HCT116 (cell line): ENCODE measurements around the gene MAU2. TPM values are rescaled to one million over a fixed set of nuclear protein-coding genes. Genes with fewer than 3 reads are reported as not detected.

Experiments
- ATAC-seq: fragments of 200-7000 bp; cut with Tn5 transposase; 2 replicates; pipeline ENCODE4 v1.9.1; 2020; ENCODE audit warnings: mild to moderate bottlenecking, moderate library complexity
- BruUV-seq: library from RNA; stranded (reverse); fragments of 400-500 nt; replicated peaks from 2 replicates; lab custom pipeline; 2021; lab: Mats Ljungman, UMichigan
- CTCF ChIA-PET: fragments of 300-600 bp; sonication (Branson Sonifier 250); formaldehyde crosslinking; loops from one replicate; lab custom pipeline; 2021; ENCODE audit warnings: antibody characterized with exemption; lab: Charles Lee
- POLR2A ChIA-PET: fragments of 300-600, 350-600 bp; sonication (Branson Sonifier 250); formaldehyde crosslinking; loops from one replicate; lab custom pipeline; 2021; ENCODE audit warnings: antibody characterized with exemption; lab: Charles Lee
- RAD21 ChIA-PET, 2 experiments: fragments of 300-600 bp; sonication (Branson Sonifier 250); formaldehyde crosslinking; loops; one replicate each; lab custom pipeline; 2023; ENCODE audit warnings: low total read pairs in 2 of 2; ENCODE audit not compliant: uncharacterized antibody in 2 of 2, unreplicated experiment in 2 of 2, low non-redundant PET in 1 of 2; lab: Charles Lee
- DNase-seq: peaks from one replicate; pipeline ENCODE4 v3.0.0-alpha.2; 2010; ENCODE audit warnings: low read depth, low spot score
- H2AFZ ChIP-seq: fragments of 200-600 bp; shearing (Covaris generic), sonication (generic); 2 replicates; pipeline ENCODE4 v1.6.1; 2017; ENCODE audit warnings: low read depth, mixed run types, mixed read lengths, antibody characterized with exemption, low read length; ENCODE audit not compliant: poor library complexity, severe bottlenecking
- H3K27ac ChIP-seq: 2 replicates; pipeline ENCODE4 v1.5.1; 2012; ENCODE audit warnings: low read depth, low read length
- H3K27me3 ChIP-seq: fragments of 200-600 bp; sonication (generic); 2 replicates; pipeline ENCODE4 v1.6.1; 2016; ENCODE audit warnings: mixed run types, low read length, mixed read lengths; ENCODE audit not compliant: insufficient read depth
- H3K36me3 ChIP-seq, 2 experiments: fragments of 200-500 bp in 1 of 2; fragments of 200-600 bp in 1 of 2; sonication (Bioruptor generic) in 1 of 2; sonication (generic) in 1 of 2; 2 replicates each; pipeline versions ENCODE4 v1.5.1 to v1.6.1; 2014 to 2016; ENCODE audit warnings: low read length in 2 of 2, inconsistent platforms in 1 of 2, mixed read lengths in 1 of 2, mixed run types in 1 of 2; ENCODE audit not compliant: insufficient read depth in 2 of 2, control insufficient read depth in 1 of 2
- H3K4me1 ChIP-seq, 2 experiments: fragments of 200-600 bp in 1 of 2; sonication (generic) in 1 of 2; 2 replicates each; pipeline versions ENCODE4 v1.5.1 to v1.6.1; 2012 to 2017; ENCODE audit warnings: low read length in 2 of 2, inconsistent platforms in 1 of 2, mild to moderate bottlenecking in 1 of 2, mixed read lengths in 1 of 2, mixed run types in 1 of 2, moderate library complexity in 1 of 2; ENCODE audit not compliant: insufficient read depth in 2 of 2, control insufficient read depth in 1 of 2
- H3K4me2 ChIP-seq: fragments of 200-600 bp; sonication (generic); 2 replicates; pipeline ENCODE4 v1.6.1; 2017; ENCODE audit warnings: mixed run types, low read length, mixed read lengths
- H3K4me3 ChIP-seq, 2 experiments: fragments of 200-600 bp in 1 of 2; sonication (generic) in 1 of 2; replicated peaks in 1 of 2; 2 replicates each; pipeline ENCODE4 v1.5.1; 2011 to 2016; ENCODE audit warnings: low read length in 2 of 2, control low read depth in 1 of 2, low read depth in 1 of 2, mild to moderate bottlenecking in 1 of 2, mixed read lengths in 1 of 2, mixed run types in 1 of 2
- H3K79me2 ChIP-seq: fragments of 200-600 bp; sonication (generic); 2 replicates; pipeline ENCODE4 v1.6.1; 2017; ENCODE audit warnings: mild to moderate bottlenecking, mixed run types, low read length, moderate library complexity, mixed read lengths; ENCODE audit not compliant: insufficient read depth
- H3K9ac ChIP-seq: fragments of 200-600 bp; sonication (generic); 2 replicates; pipeline ENCODE4 v1.6.1; 2016; ENCODE audit warnings: low read length, mixed read lengths
- H3K9me2 ChIP-seq: fragments of 200-600 bp; sonication (generic), shearing (Covaris generic); 2 replicates; pipeline ENCODE4 v1.6.1; 2017; ENCODE audit warnings: mixed run types, mild to moderate bottlenecking, moderate library complexity; ENCODE audit not compliant: insufficient read depth
- H3K9me3 ChIP-seq, 2 experiments: fragments of 200-500 bp in 1 of 2; fragments of 200-600 bp in 1 of 2; sonication (Bioruptor generic) in 1 of 2; sonication (generic) in 1 of 2; 2 replicates each; pipeline ENCODE4 v1.6.1; 2014 to 2017; ENCODE audit warnings: low read length in 2 of 2, mixed read lengths in 2 of 2, inconsistent platforms in 1 of 2, low read depth in 1 of 2, mild to moderate bottlenecking in 1 of 2, mixed run types in 1 of 2, moderate library complexity in 1 of 2; ENCODE audit not compliant: control insufficient read depth in 1 of 2, insufficient read depth in 1 of 2
- H4K20me1 ChIP-seq: fragments of 200-600 bp; sonication (generic), shearing (Covaris generic); 2 replicates; pipeline ENCODE4 v1.6.1; 2017; ENCODE audit warnings: mixed run types, mild to moderate bottlenecking, moderate library complexity; ENCODE audit not compliant: insufficient read depth
- ATF3 ChIP-seq: IDR thresholded peaks from 2 replicates; pipeline ENCODE4 v1.6.1; 2012
- CBX3 ChIP-seq: IDR thresholded peaks from 2 replicates; pipeline ENCODE4 v1.6.1; 2012; ENCODE audit warnings: low read depth
- CEBPB ChIP-seq: IDR thresholded peaks from 2 replicates; pipeline ENCODE4 v1.6.1; 2012; ENCODE audit warnings: low read depth
- CTCF ChIP-seq, 3 experiments: fragments of 200-600 bp in 1 of 3; sonication (generic) in 1 of 3; IDR thresholded peaks in 2 of 3; conservative IDR thresholded peaks in 1 of 3; 2 replicates each; pipeline ENCODE4 v1.5.1; 2012 to 2017; ENCODE audit warnings: low read depth in 2 of 3, low read length in 2 of 3, antibody characterized with exemption in 1 of 3, borderline replicate concordance in 1 of 3, control low read depth in 1 of 3, mild to moderate bottlenecking in 1 of 3, mixed read lengths in 1 of 3, mixed run types in 1 of 3, moderate library complexity in 1 of 3; ENCODE audit not compliant: insufficient read depth in 1 of 3
- EGR1 ChIP-seq: IDR thresholded peaks from 2 replicates; pipeline ENCODE4 v1.6.1; 2012; ENCODE audit warnings: low read depth
- EZH2phosphoT487 ChIP-seq: fragments of 200-600 bp; IDR thresholded peaks from 2 replicates; pipeline ENCODE4 v1.6.1; 2018; ENCODE audit warnings: antibody characterized with exemption, borderline replicate concordance
- FOSL1 ChIP-seq: IDR thresholded peaks from 2 replicates; pipeline ENCODE4 v1.6.1; 2012; ENCODE audit warnings: low read depth
- JUND ChIP-seq: IDR thresholded peaks from 2 replicates; pipeline ENCODE4 v1.6.1; 2012
- MAX ChIP-seq: IDR thresholded peaks from 2 replicates; pipeline ENCODE4 v1.6.1; 2012
- POLR2A ChIP-seq: IDR thresholded peaks from 2 replicates; pipeline ENCODE4 v1.7.0; 2011; ENCODE audit warnings: borderline replicate concordance; ENCODE audit not compliant: insufficient read depth, insufficient read length; ENCODE audit errors: extremely low read depth
- POLR2AphosphoS5 ChIP-seq: IDR thresholded peaks from 2 replicates; pipeline ENCODE4 v1.6.1; 2011; ENCODE audit warnings: mild to moderate bottlenecking, low read depth, low read length, moderate library complexity
- RAD21 ChIP-seq: IDR thresholded peaks from 2 replicates; pipeline ENCODE4 v1.6.1; 2012; ENCODE audit warnings: low read depth, mild to moderate bottlenecking
- REST ChIP-seq: IDR thresholded peaks from 2 replicates; pipeline ENCODE4 v1.6.1; 2012; ENCODE audit warnings: low read depth
- SP1 ChIP-seq: IDR thresholded peaks from 2 replicates; pipeline ENCODE4 v1.6.1; 2012; ENCODE audit warnings: low read depth
- SRF ChIP-seq: IDR thresholded peaks from 2 replicates; pipeline ENCODE4 v1.6.1; 2012; ENCODE audit warnings: low read depth
- TCF7L2 ChIP-seq: IDR thresholded peaks from 2 replicates; pipeline ENCODE4 v1.7.0; 2011; ENCODE audit warnings: borderline replicate concordance, inconsistent platforms; ENCODE audit not compliant: insufficient read depth, insufficient read length; ENCODE audit errors: extremely low read depth
- YY1 ChIP-seq: IDR thresholded peaks from 2 replicates; pipeline ENCODE4 v1.6.1; 2011; ENCODE audit warnings: low read length, low read depth, moderate library complexity, mild to moderate bottlenecking; ENCODE audit not compliant: insufficient replicate concordance; ENCODE audit errors: extremely low read depth
- ZBTB33 ChIP-seq: IDR thresholded peaks from 2 replicates; pipeline ENCODE4 v1.6.1; 2011; ENCODE audit warnings: mild to moderate bottlenecking, low read length, moderate library complexity; ENCODE audit not compliant: insufficient replicate concordance; ENCODE audit errors: extremely low read depth
- intact Hi-C: fragments of 100-400 bp; cut with micrococcal nuclease; formaldehyde crosslinking; loops from 2 replicates; pipeline ENCODE4 v1.10.0; 2022
- total RNA-seq: library from RNA; stranded (reverse); gene quantifications from one replicate; pipeline ENCODE4 v1.2.1, GENCODE V29; 2021; ENCODE audit not compliant: unreplicated experiment

MAU2 gene
- total RNA-seq, 1 experiment from 2014 or later = 36.2 TPM

- Histone ChIP-seq H3K36me3 (peaks cover 9 to 12% of the 10 kb centered on the region in 2 experiments; a peak in 3 of 4 replicates), H4K20me1 (no peaks in the 10 kb centered on the region), H3K9me2 (no peaks in the 10 kb centered on the region), H3K4me1 (no peaks in the 10 kb centered on the region), H3K4me2 (no peak overlapping the region), H3K27ac (no peak overlapping the region), H3K9ac (no peak overlapping the region), H3K27me3 (no peaks in the 10 kb centered on the region), H3K4me3 (no peak overlapping the region), H2AFZ (no peak overlapping the region), H3K79me2 (peaks cover 44% of the 10 kb centered on the region), H3K9me3 (no peaks in the 10 kb centered on the region)
- ATAC-seq = no peak
- DNase-seq = no peak
- ChIA-PET POLR2A (no interaction called here), RAD21 (no interaction called here), CTCF (interaction anchor here (2.0 kb wide), 1 partner anchor 15 kb away, joined by 10 read pairs; no protein-coding TSS in a partner anchor)
- BruUV-seq = no TSS peak
- intact Hi-C loops = no loop called here
- no peak for TF ChIP-seq EGR1
- no peak for TF ChIP-seq POLR2AphosphoS5
- TF ChIP-seq JUND = no peak
- no peak for TF ChIP-seq MAX
- TF ChIP-seq CTCF (IDR thresholded peaks at IDR 0.05 in 2 of 3, conservative IDR thresholded peaks at IDR 0.05 in 1 of 3; ENCODE audit: borderline replicate concordance in 1 of 3, insufficient read depth in 1 of 3, low read depth in 2 of 3, low read length in 2 of 3) = no peak
- TF ChIP-seq TCF7L2 = no peak
- no peak for TF ChIP-seq FOSL1
- no peak for TF ChIP-seq RAD21
- no peak for TF ChIP-seq CEBPB
- no peak for TF ChIP-seq REST
- TF ChIP-seq ATF3 = no peak
- TF ChIP-seq ZBTB33 = no peak
- TF ChIP-seq YY1 = no peak
- no peak for TF ChIP-seq EZH2phosphoT487
- TF ChIP-seq CBX3 = no peak
- TF ChIP-seq SRF = no peak
- TF ChIP-seq SP1 = no peak
- no peak for TF ChIP-seq POLR2A
Measured at GRCh38 chr19:19327672-19328071, 7.0 kb downstream of the MAU2 start.
